GM12878 (cell line): ENCODE measurements around the gene DIP2C. TPM values are rescaled to one million over a fixed set of nuclear protein-coding genes. Genes with fewer than 3 reads are reported as not detected.

ENCODE experiments used
- ATAC-seq: fragments of 200-7000 bp; cut with Tn5 transposase; 3 replicates; pipeline ENCODE4 v1.9.1; 2020; ENCODE audit warnings: mild to moderate bottlenecking, moderate library complexity
- BruUV-seq: library from RNA; stranded (reverse); fragments of 400-500 nt; replicated peaks from 2 replicates; lab custom pipeline; 2021; lab: Mats Ljungman, UMichigan
- CTCF ChIA-PET: fragments of 300-600 bp; sonication (Branson Sonifier 250); formaldehyde crosslinking; extraction: SDS; loops from one replicate; lab custom pipeline; 2021; ENCODE audit warnings: inconsistent platforms; lab: Yijun Ruan, JAX
- POLR2A ChIA-PET: fragments of 350-600 bp; formaldehyde crosslinking; extraction: SDS; loops from one replicate; lab custom pipeline; 2021; ENCODE audit warnings: inconsistent platforms; lab: Charles Lee
- RAD21 ChIA-PET: fragments of 300-600 bp; sonication (Branson Sonifier 250); formaldehyde crosslinking; loops from one replicate; lab custom pipeline; 2023; ENCODE audit warnings: antibody characterized with exemption; ENCODE audit not compliant: unreplicated experiment; lab: Charles Lee
- SMC1A ChIA-PET: fragments of 300-600 bp; sonication (Branson Sonifier 250); formaldehyde crosslinking; loops from one replicate; lab custom pipeline; 2023; ENCODE audit not compliant: unreplicated experiment, uncharacterized antibody; lab: Charles Lee
- DNase-seq: peaks from one replicate; pipeline ENCODE4 v3.0.0-alpha.2; 2011; ENCODE audit warnings: low read depth, low spot score
- FAIRE-seq: peaks from 3 replicates; lab custom pipeline; 2011; peaks lifted over from hg19 to GRCh38; lab: Jason Lieb, UNC
- H2AFZ ChIP-seq: 2 replicates; pipeline ENCODE4 v1.6.0; 2011; ENCODE audit warnings: low read depth, low read length, control low read depth; ENCODE audit not compliant: control insufficient read depth
- H3K27ac ChIP-seq: 2 replicates; pipeline ENCODE4 v1.5.1; 2011; ENCODE audit warnings: control low read depth; ENCODE audit not compliant: control insufficient read depth, insufficient read depth
- H3K27me3 ChIP-seq, 2 experiments: replicated peaks in 1 of 2; 2 replicates each; pipeline versions ENCODE4 v1.6.0 to v1.6.1; 2011; ENCODE audit warnings: low read length in 1 of 2; ENCODE audit not compliant: control insufficient read depth in 2 of 2, insufficient read depth in 2 of 2
- H3K36me3 ChIP-seq, 2 experiments: 2 replicates each; pipeline ENCODE4 v1.5.1; 2011; ENCODE audit warnings: low read length in 1 of 2; ENCODE audit not compliant: control insufficient read depth in 2 of 2, insufficient read depth in 2 of 2
- H3K4me1 ChIP-seq: 2 replicates; pipeline ENCODE4 v1.6.1; 2011; ENCODE audit warnings: mild to moderate bottlenecking, low read length, moderate library complexity, mixed read lengths; ENCODE audit not compliant: control insufficient read depth, insufficient read depth
- H3K4me2 ChIP-seq: 2 replicates; pipeline ENCODE4 v1.6.0; 2011; ENCODE audit warnings: control low read depth; ENCODE audit not compliant: control insufficient read depth, insufficient read depth
- H3K4me3 ChIP-seq: fragments of 200-600 bp; sonication (generic); 2 replicates; pipeline ENCODE4 v1.5.1; 2016
- H3K79me2 ChIP-seq: 2 replicates; pipeline ENCODE4 v1.6.0; 2011; ENCODE audit warnings: low read length; ENCODE audit not compliant: control insufficient read depth, insufficient read depth
- H3K9ac ChIP-seq: 2 replicates; pipeline ENCODE4 v1.8.0; 2011; ENCODE audit warnings: low read length, control low read depth, mixed read lengths; ENCODE audit not compliant: control insufficient read depth, insufficient read depth
- H3K9me3 ChIP-seq: replicated peaks from 3 replicates; pipeline ENCODE4 v1.5.1; 2011; ENCODE audit warnings: mild to moderate bottlenecking, low read length; ENCODE audit not compliant: control insufficient read depth, insufficient read depth
- H4K20me1 ChIP-seq: 2 replicates; pipeline ENCODE4 v1.6.0; 2011; ENCODE audit not compliant: control insufficient read depth, insufficient read depth
- ATF7 ChIP-seq: fragments of 450-650 bp; IDR thresholded peaks from 2 replicates; pipeline ENCODE4 v1.6.1; 2016; ENCODE audit warnings: low read depth, mild to moderate bottlenecking
- CREB1 ChIP-seq: IDR thresholded peaks from 2 replicates; pipeline ENCODE4 v1.6.1; 2012; ENCODE audit warnings: low read depth, mild to moderate bottlenecking, inconsistent platforms
- CREM ChIP-seq: IDR thresholded peaks from 2 replicates; pipeline ENCODE4 v1.6.1; 2014; ENCODE audit warnings: antibody characterized with exemption, low read depth
- EZH2 ChIP-seq: IDR thresholded peaks from 2 replicates; pipeline ENCODE4 v1.6.1; 2012; ENCODE audit warnings: low read depth, mild to moderate bottlenecking, control low read depth, inconsistent platforms, low read length, borderline replicate concordance; ENCODE audit not compliant: control insufficient read depth
- KDM1A ChIP-seq: fragments of 200-600 bp; sonication (generic); IDR thresholded peaks from 2 replicates; pipeline ENCODE4 v1.6.1; 2016; ENCODE audit warnings: borderline replicate concordance
- MYC ChIP-seq: IDR thresholded peaks from 2 replicates; pipeline ENCODE4 v1.6.1; 2011; ENCODE audit warnings: mild to moderate bottlenecking, low read length, moderate library complexity, inconsistent platforms; ENCODE audit not compliant: insufficient read depth, insufficient replicate concordance, insufficient read length, severe bottlenecking
- NR2F1 ChIP-seq: fragments of 450-650 bp; conservative IDR thresholded peaks from 2 replicates; pipeline ENCODE4 v1.6.1; 2017; ENCODE audit warnings: mild to moderate bottlenecking
- RAD21 ChIP-seq: IDR thresholded peaks from 2 replicates; pipeline ENCODE4 v1.6.1; 2011; ENCODE audit warnings: mild to moderate bottlenecking, low read depth, low read length, moderate library complexity; ENCODE audit not compliant: insufficient read depth
- RELB ChIP-seq: fragments of 450-650 bp; IDR thresholded peaks from 2 replicates; pipeline ENCODE4 v1.6.1; 2017; ENCODE audit warnings: low read depth, mild to moderate bottlenecking, moderate library complexity
- RFX5 ChIP-seq: IDR thresholded peaks from 2 replicates; pipeline ENCODE4 v1.6.1; 2011; ENCODE audit warnings: low read depth, low read length, improper control_type of control experiment
- SMAD5 ChIP-seq: IDR thresholded peaks from 2 replicates; pipeline ENCODE4 v1.6.1; 2016; ENCODE audit warnings: antibody characterized with exemption, low read depth
- SMARCA5 ChIP-seq: fragments of 450-650 bp; IDR thresholded peaks from 2 replicates; pipeline ENCODE4 v1.6.1; 2017; ENCODE audit warnings: mild to moderate bottlenecking
- SMC3 ChIP-seq: IDR thresholded peaks from 2 replicates; pipeline ENCODE4 v1.6.1; 2011; ENCODE audit warnings: low read length, improper control_type of control experiment, borderline replicate concordance
- TARDBP ChIP-seq: IDR thresholded peaks from 2 replicates; pipeline ENCODE4 v1.6.1; 2016; ENCODE audit warnings: borderline replicate concordance
- YBX1 ChIP-seq: fragments of 450-650 bp; IDR thresholded peaks from 2 replicates; pipeline ENCODE4 v1.6.1; 2016; ENCODE audit warnings: antibody characterized with exemption
- WGBS: methylation state at CpG from one replicate; pipeline ENCODE4 v1.1.6; 2016; ENCODE audit warnings: low lambda C conversion rate; ENCODE audit not compliant: insufficient replicate concordance, insufficient coverage; ENCODE audit errors: missing lambda C conversion rate; 5-methylcytosine and 5-hydroxymethylcytosine counted together
- in situ Hi-C: fragments of 300-500 bp; cut with MboI; formaldehyde crosslinking; loops from 9 replicates; pipeline ENCODE4 v1.14.3; 2018; ENCODE audit warnings: mixed read lengths
- intact Hi-C: fragments of 100-400 bp; cut with micrococcal nuclease; formaldehyde crosslinking; loops from one replicate; pipeline ENCODE4 v1.14.2; 2022; ENCODE audit not compliant: unreplicated experiment
- polyA plus RNA-seq, 11 experiments: library from polyadenylated mRNA; depleted of rRNA in 4 of 11; unstranded in 6 of 11; stranded (reverse) in 5 of 11; fragments of >200 nt; fragmentation: Nextera tagmentation in 4 of 11; fragmentation: Illumina TruSeq in 1 of 11; extraction: Ambion mirVana in 4 of 11; extraction: Trizol in 1 of 11; gene quantifications; 1 replicate in 1 of 11; 2 replicates in 10 of 11; pipeline versions ENCODE4 v1.2.1 to v1.2.3, GENCODE V29; 2011 to 2016; ENCODE audit warnings: inconsistent platforms in 2 of 11, missing spikeins in 2 of 11, low read depth in 1 of 11
- total RNA-seq, 4 experiments: library from RNA; depleted of rRNA in 3 of 4; stranded (reverse); fragments of >200 nt in 3 of 4; fragmentation: Illumina TruSeq in 1 of 4; extraction: Trizol in 1 of 4; gene quantifications; 2 replicates each; pipeline versions ENCODE4 v1.2.1 to v1.2.3, GENCODE V29; 2013 to 2021
- TF ChIP-seq, protein P1 (sequence below): IDR thresholded peaks from 2 replicates; pipeline ENCODE4 v1.6.1; 2012; ENCODE audit warnings: low read length, inconsistent platforms

DIP2C gene
- total and polyA plus RNA-seq, 10 of the 15 experiments (the other 5 are each of a cell fraction or from before 2014, with no cell fraction given), result 0.01 to 0.10 (median 0.06) TPM

DNA sequence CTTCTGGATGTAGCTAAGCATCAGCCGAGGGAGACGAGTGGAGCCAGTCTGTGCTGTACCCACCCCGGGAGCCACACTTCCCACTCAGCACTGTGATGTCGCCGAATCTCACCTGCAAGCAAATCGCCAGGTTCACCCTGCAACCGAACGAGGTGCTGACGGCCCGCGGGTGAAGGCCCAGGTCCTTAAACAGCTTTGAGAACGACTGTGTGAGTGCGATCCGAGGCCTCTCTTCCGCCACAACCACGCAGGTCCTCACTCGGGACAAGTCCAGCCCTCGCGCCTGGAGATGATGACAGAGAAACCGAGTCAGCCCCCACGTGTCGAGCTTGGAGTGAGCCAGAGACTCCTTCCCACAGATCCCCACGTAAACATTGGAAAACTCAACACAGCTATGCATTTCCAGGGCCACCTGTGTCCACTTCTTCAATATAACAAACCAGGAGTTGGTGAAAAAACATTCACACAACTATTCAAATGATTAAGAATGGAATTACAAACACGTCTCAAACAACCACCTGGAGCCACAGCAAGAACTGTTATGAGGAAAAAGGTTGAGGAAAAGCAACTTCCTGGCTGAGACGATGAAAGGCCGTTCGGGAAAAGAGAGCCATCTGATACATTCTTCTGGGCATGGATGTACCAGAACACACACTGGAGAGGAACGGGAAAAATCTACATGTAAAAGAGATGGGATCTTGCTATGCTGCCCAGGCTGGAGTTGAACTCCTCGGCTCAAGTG is 362.4 kb downstream of the DIP2C start:
- ATAC-seq (no peak), FAIRE-seq (no peak), DNase-seq (no peak)
- in situ Hi-C loops, result no loop called here
- Histone ChIP-seq H3K79me2 (no peaks in the 10 kb centered on the region), H3K27ac (no peak overlapping the region), H3K9ac (no peak overlapping the region), H3K4me2 (no peak overlapping the region), H3K27me3 (no peaks in the 10 kb centered on the region), H3K4me3 (no peak overlapping the region), H2AFZ (no peak overlapping the region), H3K36me3 (no peaks in the 10 kb centered on the region), H3K9me3 (no peaks in the 10 kb centered on the region), H4K20me1 (no peaks in the 10 kb centered on the region), H3K4me1 (peaks cover 4% of the 10 kb centered on the region)
- no TSS peak for BruUV-seq
- no peak for TF ChIP-seq SMAD5
- no peak for TF ChIP-seq KDM1A
- TF ChIP-seq CREM, result no peak
- no peak for TF ChIP-seq EZH2
- TF ChIP-seq SMARCA5, result no peak
- no peak for TF ChIP-seq RELB
- no peak for TF ChIP-seq NR2F1
- no peak for TF ChIP-seq CREB1
- no peak for TF ChIP-seq RAD21
- no peak for TF ChIP-seq ATF7
- no peak for TF ChIP-seq MYC
- TF ChIP-seq, protein P1, sequence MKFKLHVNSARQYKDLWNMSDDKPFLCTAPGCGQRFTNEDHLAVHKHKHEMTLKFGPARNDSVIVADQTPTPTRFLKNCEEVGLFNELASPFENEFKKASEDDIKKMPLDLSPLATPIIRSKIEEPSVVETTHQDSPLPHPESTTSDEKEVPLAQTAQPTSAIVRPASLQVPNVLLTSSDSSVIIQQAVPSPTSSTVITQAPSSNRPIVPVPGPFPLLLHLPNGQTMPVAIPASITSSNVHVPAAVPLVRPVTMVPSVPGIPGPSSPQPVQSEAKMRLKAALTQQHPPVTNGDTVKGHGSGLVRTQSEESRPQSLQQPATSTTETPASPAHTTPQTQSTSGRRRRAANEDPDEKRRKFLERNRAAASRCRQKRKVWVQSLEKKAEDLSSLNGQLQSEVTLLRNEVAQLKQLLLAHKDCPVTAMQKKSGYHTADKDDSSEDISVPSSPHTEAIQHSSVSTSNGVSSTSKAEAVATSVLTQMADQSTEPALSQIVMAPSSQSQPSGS, result no peak
- no peak for TF ChIP-seq YBX1
- no peak for TF ChIP-seq RFX5
- TF ChIP-seq TARDBP, result no peak
- TF ChIP-seq SMC3, result no peak
- intact Hi-C loops, result no loop called here
- ChIA-PET RAD21 (no interaction called here), SMC1A (no interaction called here), CTCF (no interaction called here), POLR2A (no interaction called here)
- 92% methylated on average over 29 of the region's 29 CpGs for WGBS
